ENCODE results near the gene TCEA2. TPM values are rescaled to one million over a fixed set of nuclear protein-coding genes. Genes with fewer than 3 reads are reported as not detected.

Gene TCEA2
- total and polyA plus RNA-seq, 2 of the 13 experiments (the other 11 are each of a cell fraction or from before 2014, with no cell fraction given) = 28.1 to 33.7 TPM

DNA sequence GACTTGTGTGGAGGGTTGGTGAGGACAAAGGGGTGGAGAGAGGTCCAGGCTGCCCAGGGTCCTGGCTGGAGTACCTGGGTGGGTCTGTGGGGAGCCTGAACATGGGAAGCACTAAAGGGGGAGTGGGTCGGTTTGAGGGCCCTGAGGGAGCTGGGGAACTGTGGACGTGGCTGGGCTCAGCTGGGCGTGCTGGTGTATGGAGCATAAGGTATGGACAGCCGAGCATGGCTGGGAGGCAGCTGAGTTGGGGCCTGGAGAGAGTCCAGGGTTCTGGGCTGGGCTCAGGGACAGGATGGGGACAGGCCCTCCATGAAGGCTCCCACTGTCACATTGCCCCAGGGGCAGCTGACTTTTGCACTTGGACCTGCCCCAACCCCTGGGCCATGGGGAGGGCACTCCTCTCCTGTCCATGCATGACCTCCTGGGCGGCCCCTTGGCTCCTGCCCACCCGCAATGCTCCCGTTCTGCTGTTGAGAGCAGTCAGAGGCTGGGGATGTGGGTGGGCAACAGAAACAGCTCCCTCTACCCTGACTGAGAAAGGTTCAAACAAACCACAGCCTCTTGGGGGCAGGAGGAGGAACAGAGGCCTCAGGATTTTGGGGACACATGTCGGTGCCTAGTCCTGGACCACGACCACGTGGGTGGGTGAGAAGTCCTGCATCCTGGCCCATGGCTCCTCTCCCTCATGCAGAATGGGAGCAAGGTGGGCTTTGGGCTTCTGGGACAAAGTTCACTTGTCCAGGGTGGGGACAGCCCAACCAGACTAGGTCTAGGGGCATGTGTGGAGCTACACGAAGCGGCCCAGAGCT is 22.6 kb upstream of the TCEA2 start (continued):
- no peak for TF ChIP-seq ZNF780A (CRISPR knock-in tag; IDR thresholded peaks at IDR 0.05)
- TF ChIP-seq JUND (CRISPR knock-in tag; IDR thresholded peaks at IDR 0.05) = no peak
- TF ChIP-seq PLRG1 (conservative IDR thresholded peaks at IDR 0.05) = no peak
- no peak for TF ChIP-seq ZNF333 (CRISPR knock-in tag; IDR thresholded peaks at IDR 0.05; ENCODE audit: borderline replicate concordance)
- TF ChIP-seq, protein P1, sequence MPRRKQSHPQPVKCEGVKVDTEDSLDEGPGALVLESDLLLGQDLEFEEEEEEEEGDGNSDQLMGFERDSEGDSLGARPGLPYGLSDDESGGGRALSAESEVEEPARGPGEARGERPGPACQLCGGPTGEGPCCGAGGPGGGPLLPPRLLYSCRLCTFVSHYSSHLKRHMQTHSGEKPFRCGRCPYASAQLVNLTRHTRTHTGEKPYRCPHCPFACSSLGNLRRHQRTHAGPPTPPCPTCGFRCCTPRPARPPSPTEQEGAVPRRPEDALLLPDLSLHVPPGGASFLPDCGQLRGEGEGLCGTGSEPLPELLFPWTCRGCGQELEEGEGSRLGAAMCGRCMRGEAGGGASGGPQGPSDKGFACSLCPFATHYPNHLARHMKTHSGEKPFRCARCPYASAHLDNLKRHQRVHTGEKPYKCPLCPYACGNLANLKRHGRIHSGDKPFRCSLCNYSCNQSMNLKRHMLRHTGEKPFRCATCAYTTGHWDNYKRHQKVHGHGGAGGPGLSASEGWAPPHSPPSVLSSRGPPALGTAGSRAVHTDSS (CRISPR knock-in tag; conservative IDR thresholded peaks at IDR 0.05) = no peak
- TF ChIP-seq, protein P2, sequence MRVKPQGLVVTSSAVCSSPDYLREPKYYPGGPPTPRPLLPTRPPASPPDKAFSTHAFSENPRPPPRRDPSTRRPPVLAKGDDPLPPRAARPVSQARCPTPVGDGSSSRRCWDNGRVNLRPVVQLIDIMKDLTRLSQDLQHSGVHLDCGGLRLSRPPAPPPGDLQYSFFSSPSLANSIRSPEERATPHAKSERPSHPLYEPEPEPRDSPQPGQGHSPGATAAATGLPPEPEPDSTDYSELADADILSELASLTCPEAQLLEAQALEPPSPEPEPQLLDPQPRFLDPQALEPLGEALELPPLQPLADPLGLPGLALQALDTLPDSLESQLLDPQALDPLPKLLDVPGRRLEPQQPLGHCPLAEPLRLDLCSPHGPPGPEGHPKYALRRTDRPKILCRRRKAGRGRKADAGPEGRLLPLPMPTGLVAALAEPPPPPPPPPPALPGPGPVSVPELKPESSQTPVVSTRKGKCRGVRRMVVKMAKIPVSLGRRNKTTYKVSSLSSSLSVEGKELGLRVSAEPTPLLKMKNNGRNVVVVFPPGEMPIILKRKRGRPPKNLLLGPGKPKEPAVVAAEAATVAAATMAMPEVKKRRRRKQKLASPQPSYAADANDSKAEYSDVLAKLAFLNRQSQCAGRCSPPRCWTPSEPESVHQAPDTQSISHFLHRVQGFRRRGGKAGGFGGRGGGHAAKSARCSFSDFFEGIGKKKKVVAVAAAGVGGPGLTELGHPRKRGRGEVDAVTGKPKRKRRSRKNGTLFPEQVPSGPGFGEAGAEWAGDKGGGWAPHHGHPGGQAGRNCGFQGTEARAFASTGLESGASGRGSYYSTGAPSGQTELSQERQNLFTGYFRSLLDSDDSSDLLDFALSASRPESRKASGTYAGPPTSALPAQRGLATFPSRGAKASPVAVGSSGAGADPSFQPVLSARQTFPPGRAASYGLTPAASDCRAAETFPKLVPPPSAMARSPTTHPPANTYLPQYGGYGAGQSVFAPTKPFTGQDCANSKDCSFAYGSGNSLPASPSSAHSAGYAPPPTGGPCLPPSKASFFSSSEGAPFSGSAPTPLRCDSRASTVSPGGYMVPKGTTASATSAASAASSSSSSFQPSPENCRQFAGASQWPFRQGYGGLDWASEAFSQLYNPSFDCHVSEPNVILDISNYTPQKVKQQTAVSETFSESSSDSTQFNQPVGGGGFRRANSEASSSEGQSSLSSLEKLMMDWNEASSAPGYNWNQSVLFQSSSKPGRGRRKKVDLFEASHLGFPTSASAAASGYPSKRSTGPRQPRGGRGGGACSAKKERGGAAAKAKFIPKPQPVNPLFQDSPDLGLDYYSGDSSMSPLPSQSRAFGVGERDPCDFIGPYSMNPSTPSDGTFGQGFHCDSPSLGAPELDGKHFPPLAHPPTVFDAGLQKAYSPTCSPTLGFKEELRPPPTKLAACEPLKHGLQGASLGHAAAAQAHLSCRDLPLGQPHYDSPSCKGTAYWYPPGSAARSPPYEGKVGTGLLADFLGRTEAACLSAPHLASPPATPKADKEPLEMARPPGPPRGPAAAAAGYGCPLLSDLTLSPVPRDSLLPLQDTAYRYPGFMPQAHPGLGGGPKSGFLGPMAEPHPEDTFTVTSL (CRISPR knock-in tag; IDR thresholded peaks at IDR 0.05; ENCODE audit: borderline replicate concordance) = no peak
- TF ChIP-seq HNF4A (CRISPR knock-in tag; IDR thresholded peaks at IDR 0.05) = peak; percentile 83
- 0 out of 2 replicates have a peak, but pooled peaks have one; percentile 14 for TF ChIP-seq NCOA5 (CRISPR knock-in tag; IDR thresholded peaks at IDR 0.05)
- TF ChIP-seq, protein P3, sequence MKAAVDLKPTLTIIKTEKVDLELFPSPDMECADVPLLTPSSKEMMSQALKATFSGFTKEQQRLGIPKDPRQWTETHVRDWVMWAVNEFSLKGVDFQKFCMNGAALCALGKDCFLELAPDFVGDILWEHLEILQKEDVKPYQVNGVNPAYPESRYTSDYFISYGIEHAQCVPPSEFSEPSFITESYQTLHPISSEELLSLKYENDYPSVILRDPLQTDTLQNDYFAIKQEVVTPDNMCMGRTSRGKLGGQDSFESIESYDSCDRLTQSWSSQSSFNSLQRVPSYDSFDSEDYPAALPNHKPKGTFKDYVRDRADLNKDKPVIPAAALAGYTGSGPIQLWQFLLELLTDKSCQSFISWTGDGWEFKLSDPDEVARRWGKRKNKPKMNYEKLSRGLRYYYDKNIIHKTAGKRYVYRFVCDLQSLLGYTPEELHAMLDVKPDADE (CRISPR knock-in tag; IDR thresholded peaks at IDR 0.05) = no peak
- no peak; the same call in 1 of the 2 replicates for TF ChIP-seq TAF1 (CRISPR knock-in tag; IDR thresholded peaks at IDR 0.05)
- no peak for TF ChIP-seq ZNF224 (CRISPR knock-in tag; IDR thresholded peaks at IDR 0.05)
- TF ChIP-seq SRSF4 (IDR thresholded peaks at IDR 0.05; ENCODE audit: low read depth, low read length, poor library complexity, severe bottlenecking) = peak; percentile 56
- 0 out of 2 replicates have a peak, but pooled peaks have one; percentile 37 for TF ChIP-seq SNAI1 (CRISPR knock-in tag; IDR thresholded peaks at IDR 0.05; ENCODE audit: borderline replicate concordance)
- TF ChIP-seq ZNF234 (CRISPR knock-in tag; conservative IDR thresholded peaks at IDR 0.05) = no peak
- TF ChIP-seq ZNF30 (CRISPR knock-in tag; IDR thresholded peaks at IDR 0.05) = no peak
- TF ChIP-seq, protein P4, sequence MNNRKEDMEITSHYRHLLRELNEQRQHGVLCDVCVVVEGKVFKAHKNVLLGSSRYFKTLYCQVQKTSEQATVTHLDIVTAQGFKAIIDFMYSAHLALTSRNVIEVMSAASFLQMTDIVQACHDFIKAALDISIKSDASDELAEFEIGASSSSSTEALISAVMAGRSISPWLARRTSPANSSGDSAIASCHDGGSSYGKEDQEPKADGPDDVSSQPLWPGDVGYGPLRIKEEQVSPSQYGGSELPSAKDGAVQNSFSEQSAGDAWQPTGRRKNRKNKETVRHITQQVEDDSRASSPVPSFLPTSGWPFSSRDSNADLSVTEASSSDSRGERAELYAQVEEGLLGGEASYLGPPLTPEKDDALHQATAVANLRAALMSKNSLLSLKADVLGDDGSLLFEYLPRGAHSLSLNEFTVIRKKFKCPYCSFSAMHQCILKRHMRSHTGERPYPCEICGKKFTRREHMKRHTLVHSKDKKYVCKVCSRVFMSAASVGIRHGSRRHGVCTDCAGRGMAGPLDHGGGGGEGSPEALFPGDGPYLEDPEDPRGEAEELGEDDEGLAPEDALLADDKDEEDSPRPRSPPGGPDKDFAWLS (CRISPR knock-in tag; IDR thresholded peaks at IDR 0.05; ENCODE audit: borderline replicate concordance) = peak; percentile 77; the same call in 1 of the 2 replicates
- TF ChIP-seq, protein P5, sequence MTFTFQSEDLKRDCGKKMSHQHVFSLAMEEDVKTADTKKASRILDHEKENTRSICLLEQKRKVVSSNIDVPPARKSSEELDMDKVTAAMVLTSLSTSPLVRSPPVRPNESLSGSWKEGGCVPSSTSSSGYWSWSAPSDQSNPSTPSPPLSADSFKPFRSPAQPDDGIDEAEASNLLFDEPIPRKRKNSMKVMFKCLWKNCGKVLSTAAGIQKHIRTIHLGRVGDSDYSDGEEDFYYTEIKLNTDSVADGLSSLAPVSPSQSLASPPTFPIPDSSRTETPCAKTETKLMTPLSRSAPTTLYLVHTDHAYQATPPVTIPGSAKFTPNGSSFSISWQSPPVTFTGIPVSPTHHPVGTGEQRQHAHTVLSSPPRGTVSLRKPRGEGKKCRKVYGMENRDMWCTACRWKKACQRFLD (CRISPR knock-in tag; IDR thresholded peaks at IDR 0.05; ENCODE audit: borderline replicate concordance) = 0 out of 2 replicates have a peak, but pooled peaks have one; percentile 17
